Measurements from ENCODE around the gene CAMKMT.
A peak's percentile ranks its signal among the peaks of the same experiment; 100 is the strongest.

Gene CAMKMT

DNA sequence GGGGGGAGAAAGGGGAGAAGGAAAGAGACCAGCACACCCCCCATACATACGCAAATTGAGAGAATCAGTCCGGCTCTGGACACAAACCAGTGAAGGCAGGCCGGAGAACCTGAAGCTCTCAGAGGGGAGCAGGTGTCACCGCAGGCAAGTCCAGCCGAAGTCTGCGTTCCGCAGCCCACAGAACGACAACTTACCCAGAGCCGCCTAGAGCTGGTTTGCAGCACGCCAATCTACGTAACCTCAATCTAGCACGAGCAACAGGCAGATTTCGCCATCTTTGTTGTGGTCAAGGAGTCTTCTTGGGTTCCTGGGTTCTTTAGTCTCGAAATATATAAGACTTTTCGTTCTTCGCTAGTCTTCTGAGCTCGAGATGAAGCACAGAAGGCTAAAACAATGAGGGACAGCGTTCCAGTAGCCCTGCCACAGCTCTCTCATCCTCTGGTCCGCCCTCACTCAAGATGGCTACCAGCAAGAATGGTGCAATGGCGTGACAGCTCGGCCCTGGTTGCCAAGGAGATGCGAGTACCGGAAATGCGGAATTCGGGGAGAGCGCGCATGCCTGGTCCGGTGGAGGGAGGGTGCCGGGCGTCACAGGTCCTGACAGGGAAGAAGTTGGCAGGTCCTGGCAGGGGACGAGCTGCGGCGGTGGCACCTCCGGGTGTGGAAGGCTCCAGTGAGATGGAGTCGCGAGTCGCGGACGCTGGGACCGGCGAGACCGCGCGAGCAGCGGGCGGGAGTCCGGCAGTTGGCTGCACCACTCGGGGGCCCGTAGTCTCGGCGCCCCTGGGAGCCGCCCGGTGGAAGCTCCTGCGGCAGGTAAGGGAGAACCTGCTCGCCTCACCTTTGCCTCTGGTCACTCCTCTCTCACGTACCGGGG, at the start of gene CAMKMT, which contains the start of gene PREPL:
CAMKMT (plus strand) TSS at position 618 of the 877 bp plus-strand sequence.
PREPL (minus strand) TSS at position 165 of the 877 bp plus-strand sequence. CDS start 15,152 bp downstream, outside the sequence.
- peak within 1 kb of the TSS; percentile 94 for H2AFZ ChIP-seq (ENCODE audit: low read depth, low read length, severe bottlenecking)
- no peaks in the 10 kb centered on the region for H3K36me3 ChIP-seq (ENCODE audit: low read length)
- peaks cover 70% of the 10 kb centered on the region for H3K79me2 ChIP-seq (ENCODE audit: insufficient read depth, low read length)
- no peaks in the 10 kb centered on the region for H3K27me3 ChIP-seq (ENCODE audit: low read length)
- no peak for TF ChIP-seq EZH2phosphoT487 (conservative IDR thresholded peaks at IDR 0.05; ENCODE audit: low read length)
- TF ChIP-seq, protein P1, sequence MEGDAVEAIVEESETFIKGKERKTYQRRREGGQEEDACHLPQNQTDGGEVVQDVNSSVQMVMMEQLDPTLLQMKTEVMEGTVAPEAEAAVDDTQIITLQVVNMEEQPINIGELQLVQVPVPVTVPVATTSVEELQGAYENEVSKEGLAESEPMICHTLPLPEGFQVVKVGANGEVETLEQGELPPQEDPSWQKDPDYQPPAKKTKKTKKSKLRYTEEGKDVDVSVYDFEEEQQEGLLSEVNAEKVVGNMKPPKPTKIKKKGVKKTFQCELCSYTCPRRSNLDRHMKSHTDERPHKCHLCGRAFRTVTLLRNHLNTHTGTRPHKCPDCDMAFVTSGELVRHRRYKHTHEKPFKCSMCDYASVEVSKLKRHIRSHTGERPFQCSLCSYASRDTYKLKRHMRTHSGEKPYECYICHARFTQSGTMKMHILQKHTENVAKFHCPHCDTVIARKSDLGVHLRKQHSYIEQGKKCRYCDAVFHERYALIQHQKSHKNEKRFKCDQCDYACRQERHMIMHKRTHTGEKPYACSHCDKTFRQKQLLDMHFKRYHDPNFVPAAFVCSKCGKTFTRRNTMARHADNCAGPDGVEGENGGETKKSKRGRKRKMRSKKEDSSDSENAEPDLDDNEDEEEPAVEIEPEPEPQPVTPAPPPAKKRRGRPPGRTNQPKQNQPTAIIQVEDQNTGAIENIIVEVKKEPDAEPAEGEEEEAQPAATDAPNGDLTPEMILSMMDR (IDR thresholded peaks at IDR 0.05; ENCODE audit: insufficient read depth, low read length, poor library complexity, severe bottlenecking) = no peak
- H3K27ac ChIP-seq (ENCODE audit: low read depth, low read length) = peak within 1 kb of the TSS; percentile 89
- H3K4me2 ChIP-seq (ENCODE audit: low read depth, low read length, poor library complexity, severe bottlenecking) = peak within 1 kb of the TSS; percentile 97
- H3K4me3 ChIP-seq (ENCODE audit: insufficient read depth, low read length, poor library complexity, severe bottlenecking) = peak within 1 kb of the TSS; percentile 88
- H3F3A ChIP-seq (ENCODE audit: insufficient read depth) = peaks cover 8% of the 10 kb centered on the region; the same call in 1 of the 2 replicates
- H3K9me3 ChIP-seq (ENCODE audit: insufficient read depth, low read length) = no peaks in the 10 kb centered on the region
- H4K20me1 ChIP-seq (ENCODE audit: low read depth, low read length) = no peaks in the 10 kb centered on the region
- peak within 1 kb of the TSS; percentile 86 for H3K9ac ChIP-seq (ENCODE audit: low read length)
- no peaks in the 10 kb centered on the region for H3K9me2 ChIP-seq (replicated peaks; ENCODE audit: insufficient read depth, low read length)

DNA sequence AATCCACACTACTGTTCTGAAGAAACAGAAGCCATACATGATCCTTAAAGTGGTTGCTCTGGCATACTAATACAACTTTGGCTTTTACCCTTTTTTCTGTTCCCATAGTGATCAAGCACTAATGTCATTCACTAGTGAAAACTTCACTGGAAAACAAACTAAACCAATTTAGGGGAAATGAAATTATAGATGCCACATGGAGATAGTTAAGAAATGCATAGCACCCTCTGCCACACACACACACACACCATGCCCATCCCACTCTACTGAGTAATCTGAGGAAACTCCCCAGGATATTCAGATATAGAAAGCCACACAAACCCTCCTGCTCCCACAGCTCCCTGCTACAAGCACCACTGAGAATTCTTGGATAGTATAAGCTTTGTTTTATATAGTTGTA, 47.4 kb upstream of the CAMKMT start:
- no peaks in the 10 kb centered on the region for H3K79me2 ChIP-seq (ENCODE audit: insufficient read depth, low read length)
- H3K27ac ChIP-seq (ENCODE audit: low read depth, low read length) = no peak overlapping the region
- TF ChIP-seq, protein P1 (IDR thresholded peaks at IDR 0.05; ENCODE audit: insufficient read depth, low read length, poor library complexity, severe bottlenecking) = no peak
- H3K9me3 ChIP-seq (ENCODE audit: insufficient read depth, low read length) = peaks cover 10% of the 10 kb centered on the region; the same call in 1 of the 2 replicates
- no peaks in the 10 kb centered on the region for H4K20me1 ChIP-seq (ENCODE audit: low read depth, low read length)
- H2AFZ ChIP-seq (ENCODE audit: low read depth, low read length, severe bottlenecking) = no peak overlapping the region
- H3K4me3 ChIP-seq (ENCODE audit: insufficient read depth, low read length, poor library complexity, severe bottlenecking) = no peak overlapping the region
- no peaks in the 10 kb centered on the region for H3K9me2 ChIP-seq (replicated peaks; ENCODE audit: insufficient read depth, low read length)
- H3K9ac ChIP-seq (ENCODE audit: low read length) = no peak overlapping the region
- no peak overlapping the region for H3K4me2 ChIP-seq (ENCODE audit: low read depth, low read length, poor library complexity, severe bottlenecking)
- H3K27me3 ChIP-seq (ENCODE audit: low read length) = no peaks in the 10 kb centered on the region
- peaks cover 12% of the 10 kb centered on the region for H3K36me3 ChIP-seq (ENCODE audit: low read length)
- no peaks in the 10 kb centered on the region for H3F3A ChIP-seq (ENCODE audit: insufficient read depth)

DNA sequence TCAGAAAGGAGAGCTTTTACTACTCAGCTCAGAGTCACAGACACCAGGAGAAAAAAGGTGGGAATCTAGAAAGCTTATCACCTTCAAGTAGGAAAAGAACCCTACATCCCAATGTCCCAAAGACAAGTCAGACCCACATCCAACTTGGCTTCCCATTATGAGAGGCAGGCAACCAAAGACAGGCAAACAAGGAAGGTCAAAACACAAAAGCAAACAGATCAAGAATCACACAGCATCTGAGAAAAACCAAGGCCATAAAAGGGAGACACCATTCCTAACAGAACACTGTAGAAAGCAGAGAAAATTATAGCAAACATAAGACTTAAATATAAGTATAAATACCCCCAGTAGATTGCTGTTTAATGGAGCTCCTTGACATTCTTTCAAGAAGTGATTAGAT, 45.8 kb upstream of the CAMKMT start:
- H3K79me2 ChIP-seq (ENCODE audit: insufficient read depth, low read length) = no peaks in the 10 kb centered on the region
- H3K9me2 ChIP-seq (replicated peaks; ENCODE audit: insufficient read depth, low read length) = no peaks in the 10 kb centered on the region
- no peaks in the 10 kb centered on the region for H3K27me3 ChIP-seq (ENCODE audit: low read length)
- H3K9ac ChIP-seq (ENCODE audit: low read length) = no peak overlapping the region
- no peak for TF ChIP-seq EZH2phosphoT487 (conservative IDR thresholded peaks at IDR 0.05; ENCODE audit: low read length)
- TF ChIP-seq, protein P1 (IDR thresholded peaks at IDR 0.05; ENCODE audit: insufficient read depth, low read length, poor library complexity, severe bottlenecking) = no peak
- H3K4me3 ChIP-seq (ENCODE audit: insufficient read depth, low read length, poor library complexity, severe bottlenecking) = no peak overlapping the region
- no peak overlapping the region for H2AFZ ChIP-seq (ENCODE audit: low read depth, low read length, severe bottlenecking)
- no peaks in the 10 kb centered on the region for H3F3A ChIP-seq (ENCODE audit: insufficient read depth)
- peaks cover 21% of the 10 kb centered on the region for H3K36me3 ChIP-seq (ENCODE audit: low read length)
- no peak overlapping the region for H3K4me2 ChIP-seq (ENCODE audit: low read depth, low read length, poor library complexity, severe bottlenecking)
- H4K20me1 ChIP-seq (ENCODE audit: low read depth, low read length) = no peaks in the 10 kb centered on the region
- peaks cover 2% of the 10 kb centered on the region; the same call in 1 of the 2 replicates for H3K9me3 ChIP-seq (ENCODE audit: insufficient read depth, low read length)
- H3K27ac ChIP-seq (ENCODE audit: low read depth, low read length) = no peak overlapping the region
